Naive thymus-derived CD8-positive, alpha-beta T cell (primary cell): ENCODE results near the gene TMEM63C. TPM values are rescaled to one million over a fixed set of nuclear protein-coding genes. Genes with fewer than 3 reads are reported as not detected.

Experiments
- ATAC-seq, 2 donors: fragments of 150-1000 bp; cut with Tn5 transposase in 1 of 2; sonication (Bioruptor Pico), chemical (Tn5 transposase) in 1 of 2; 1 replicate in 1 of 2; 2 replicates in 1 of 2; pipeline ENCODE4 v1.10.0; 2021; ENCODE audit warnings: mild to moderate bottlenecking in 2 of 2, moderate library complexity in 2 of 2
- POLR2A ChIA-PET: fragments of 350-600 bp; sonication (Branson Sonifier 250); formaldehyde crosslinking; loops from one replicate; lab custom pipeline; 2021; ENCODE audit warnings: antibody characterized with exemption; lab: Charles Lee
- DNase-seq, 10 donors: peaks; one replicate each; pipeline versions ENCODE4 v3.0.0 to v3.0.0-alpha.2; 2020 to 2022
- H3K27ac Mint-ChIP-seq, 10 donors: one replicate each; pipeline ENCODE4 v1.8.0; 2020 to 2022; ENCODE audit warnings: mild to moderate bottlenecking in 10 of 10, mixed read lengths in 10 of 10, moderate library complexity in 4 of 10, inconsistent platforms in 1 of 10
- H3K27me3 Mint-ChIP-seq, 5 donors: one replicate each; pipeline ENCODE4 v1.8.0; 2021 to 2022; ENCODE audit warnings: mixed read lengths in 5 of 5
- H3K36me3 Mint-ChIP-seq, 3 donors: one replicate each; pipeline ENCODE4 v1.8.0; 2020 to 2022; ENCODE audit warnings: mixed read lengths in 3 of 3, mild to moderate bottlenecking in 2 of 3, inconsistent platforms in 1 of 3
- H3K4me1 Mint-ChIP-seq, 4 donors: one replicate each; pipeline ENCODE4 v1.8.0; 2021 to 2022; ENCODE audit warnings: mixed read lengths in 4 of 4
- H3K4me3 Mint-ChIP-seq, 10 donors: one replicate each; pipeline ENCODE4 v1.8.0; 2020 to 2022; ENCODE audit warnings: mild to moderate bottlenecking in 10 of 10, mixed read lengths in 10 of 10, moderate library complexity in 6 of 10, inconsistent platforms in 1 of 10
- H3K9me3 Mint-ChIP-seq, 9 donors: one replicate each; pipeline ENCODE4 v1.8.0; 2020 to 2022; ENCODE audit warnings: mixed read lengths in 9 of 9, mild to moderate bottlenecking in 3 of 9, inconsistent platforms in 1 of 9, moderate library complexity in 1 of 9
- polyA plus RNA-seq, 3 donors: library from polyadenylated mRNA; unstranded; fragments of 300-500 nt; fragmentation: Illumina TruSeq; gene quantifications; one replicate each; pipeline ENCODE4 v1.2.3, GENCODE V29; 2021
- total RNA-seq, 8 experiments: library from RNA in 2 of 8; stranded (reverse) in 2 of 8; gene quantifications; one replicate each; pipeline ENCODE4 v1.2.3 and lab custom pipeline; 2021 to 2026

Gene TMEM63C
- total RNA-seq (under 1 TPM; 0.66 to 0.83 TPM), polyA plus RNA-seq (under 1 TPM in 2 of 3 donors, not detected in 1; 0.02 to 0.83 TPM), total RNA-seq (lab: John Stamatoyannopoulos, UW) (0.26 to 1.1 (median 0.79) reads per million in 6 experiments)

- ATAC-seq (peak; percentile 84 to 86), DNase-seq (peak; percentile 23 to 68 (median 38))
- POLR2A ChIA-PET, result no interaction called here
- Mint-ChIP-seq H3K27me3 (peaks cover 9 to 60% (median 17%) of the 10 kb centered on the region in 5 donors), H3K9me3 (no peaks in the 10 kb centered on the region), H3K4me3 (peak within 1 kb of the TSS; percentile 71 to 89 (median 81)), H3K4me1 (peaks cover 4 to 20% (median 11%) of the 10 kb centered on the region in 4 donors), H3K27ac (peak within 1 kb of the TSS in 4 of 10 donors; percentile 8 to 72 (median 37)), H3K36me3 (no peaks in the 10 kb centered on the region)
These were observed at the start of gene TMEM63C for GRCh38 chr14:77181603-77182437. TMEM63C (plus strand) TSS chr14:77181798; CDS start chr14:77218814, 37,016 bp downstream.

GRCh38 chr14:77131871-77132486, 49.6 kb upstream of the TMEM63C start:
- H3K4me1 Mint-ChIP-seq, result peaks cover 0 to 7% (median 5%) of the 10 kb centered on the region in 4 donors
- peaks cover 0 to 16% (median 0%) of the 10 kb centered on the region in 9 donors for H3K9me3 Mint-ChIP-seq
- no peak for DNase-seq
- no peak overlapping the region for H3K27ac Mint-ChIP-seq
- ATAC-seq, result no peak
- H3K36me3 Mint-ChIP-seq, result peaks cover 0 to 7% (median 7%) of the 10 kb centered on the region in 3 donors
- POLR2A ChIA-PET, result no interaction called here
- peaks cover 37 to 93% (median 73%) of the 10 kb centered on the region in 5 donors for H3K27me3 Mint-ChIP-seq
- H3K4me3 Mint-ChIP-seq, result no peak overlapping the region

GRCh38 chr14:77133720-77134338, 47.8 kb upstream of the TMEM63C start:
- peaks cover 0 to 7% (median 7%) of the 10 kb centered on the region in 3 donors for H3K36me3 Mint-ChIP-seq
- peak in 9 of 10 donors; percentile 19 to 75 (median 39) for DNase-seq
- POLR2A ChIA-PET, result no interaction called here
- ATAC-seq, result peak; percentile 75
- peaks cover 3 to 8% (median 7%) of the 10 kb centered on the region in 4 donors for H3K4me1 Mint-ChIP-seq
- H3K27ac Mint-ChIP-seq, result no peak overlapping the region
- peaks cover 40 to 93% (median 73%) of the 10 kb centered on the region in 5 donors for H3K27me3 Mint-ChIP-seq
- peaks cover 0 to 16% (median 0%) of the 10 kb centered on the region in 9 donors for H3K9me3 Mint-ChIP-seq
- no peak overlapping the region for H3K4me3 Mint-ChIP-seq

GRCh38 chr14:77139022-77139421, 42.6 kb upstream of the TMEM63C start:
- DNase-seq (no peak), ATAC-seq (no peak)
- H3K27me3 Mint-ChIP-seq, result peaks cover 34 to 88% (median 72%) of the 10 kb centered on the region in 5 donors
- H3K4me1 Mint-ChIP-seq, result peaks cover 14 to 25% (median 20%) of the 10 kb centered on the region in 4 donors
- H3K27ac Mint-ChIP-seq, result no peak overlapping the region
- peak overlapping the region in 6 of 10 donors; percentile 29 to 75 (median 45) for H3K4me3 Mint-ChIP-seq
- POLR2A ChIA-PET, result no interaction called here
- H3K36me3 Mint-ChIP-seq, result peaks cover 0 to 6% (median 3%) of the 10 kb centered on the region in 3 donors
- H3K9me3 Mint-ChIP-seq, result peaks cover 0 to 2% (median 0%) of the 10 kb centered on the region in 9 donors

- peaks cover 0 to 5% (median 0%) of the 10 kb centered on the region in 3 donors for H3K36me3 Mint-ChIP-seq
- peaks cover 0 to 1% (median 0%) of the 10 kb centered on the region in 9 donors for H3K9me3 Mint-ChIP-seq
- ATAC-seq (peak; percentile 51 to 67), DNase-seq (peak in 3 of 10 donors; percentile 10 to 15 (median 14))
- H3K27ac Mint-ChIP-seq, result peak overlapping the region in 1 of 10 donors; percentile 71
- peaks cover 14 to 25% (median 19%) of the 10 kb centered on the region in 4 donors for H3K4me1 Mint-ChIP-seq
- H3K27me3 Mint-ChIP-seq, result peaks cover 37 to 88% (median 70%) of the 10 kb centered on the region in 5 donors
- peak overlapping the region in 9 of 10 donors; percentile 24 to 79 (median 67) for H3K4me3 Mint-ChIP-seq
- POLR2A ChIA-PET, result no interaction called here
These were observed 41.8 kb upstream of the TMEM63C start for GRCh38 chr14:77139540-77140358.

- DNase-seq (no peak), ATAC-seq (no peak)
- Mint-ChIP-seq H3K36me3 (peaks cover 0 to 5% (median 0%) of the 10 kb centered on the region in 3 donors), H3K27me3 (peaks cover 41 to 89% (median 67%) of the 10 kb centered on the region in 5 donors), H3K4me1 (peaks cover 14 to 25% (median 19%) of the 10 kb centered on the region in 4 donors), H3K9me3 (no peaks in the 10 kb centered on the region), H3K4me3 (peak overlapping the region in 9 of 10 donors; percentile 24 to 79 (median 67)), H3K27ac (peak overlapping the region in 1 of 10 donors; percentile 71)
- POLR2A ChIA-PET, result no interaction called here
These were observed 41.0 kb upstream of the TMEM63C start for GRCh38 chr14:77140359-77141213.

- H3K36me3 Mint-ChIP-seq, result peaks cover 0 to 5% (median 0%) of the 10 kb centered on the region in 3 donors
- peak in 1 of 2 donors; percentile 30 for ATAC-seq
- POLR2A ChIA-PET, result no interaction called here
- no peak for DNase-seq
- no peaks in the 10 kb centered on the region for H3K9me3 Mint-ChIP-seq
- peak within 1 kb of the TSS in 9 of 10 donors; percentile 44 to 73 (median 67) for H3K4me3 Mint-ChIP-seq
- peaks cover 45 to 91% (median 68%) of the 10 kb centered on the region in 5 donors for H3K27me3 Mint-ChIP-seq
- H3K4me1 Mint-ChIP-seq, result peaks cover 14 to 25% (median 19%) of the 10 kb centered on the region in 4 donors
- peak within 1 kb of the TSS in 1 of 10 donors; percentile 26 for H3K27ac Mint-ChIP-seq
These were observed 40.2 kb upstream of the TMEM63C start, which contains the start of gene ZDHHC22 for GRCh38 chr14:77141214-77142004. ZDHHC22 (minus strand) TSS chr14:77141791; CDS start chr14:77139738, 2,053 bp downstream.

GRCh38 chr14:77142005-77142800, 39.4 kb upstream of the TMEM63C start:
- peaks cover 0 to 5% (median 0%) of the 10 kb centered on the region in 3 donors for H3K36me3 Mint-ChIP-seq
- DNase-seq (no peak), ATAC-seq (no peak)
- POLR2A ChIA-PET, result no interaction called here
- peak overlapping the region in 8 of 10 donors; percentile 50 to 69 (median 65) for H3K4me3 Mint-ChIP-seq
- H3K4me1 Mint-ChIP-seq, result peaks cover 14 to 25% (median 19%) of the 10 kb centered on the region in 4 donors
- H3K27me3 Mint-ChIP-seq, result peaks cover 44 to 91% (median 68%) of the 10 kb centered on the region in 5 donors
- H3K9me3 Mint-ChIP-seq, result no peaks in the 10 kb centered on the region
- H3K27ac Mint-ChIP-seq, result peak overlapping the region in 1 of 10 donors; percentile 26

GRCh38 chr14:77143071-77143470, 38.5 kb upstream of the TMEM63C start:
- H3K27me3 Mint-ChIP-seq, result peaks cover 41 to 84% (median 63%) of the 10 kb centered on the region in 5 donors
- H3K4me1 Mint-ChIP-seq, result peaks cover 14 to 25% (median 19%) of the 10 kb centered on the region in 4 donors
- H3K27ac Mint-ChIP-seq, result no peak overlapping the region
- no peaks in the 10 kb centered on the region for H3K9me3 Mint-ChIP-seq
- peaks cover 0 to 5% (median 0%) of the 10 kb centered on the region in 3 donors for H3K36me3 Mint-ChIP-seq
- peak overlapping the region in 1 of 10 donors; percentile 11 for H3K4me3 Mint-ChIP-seq
- POLR2A ChIA-PET, result no interaction called here
- no peak for DNase-seq
- ATAC-seq, result no peak
